Measurements from ENCODE around the gene CHPF.
A peak's percentile ranks its signal among the peaks of the same experiment; 100 is the strongest.

CHPF gene

GRCh38 chr2:219500135-219500534, 43.5 kb downstream of the CHPF start:
- DNase-seq, result no peak
- TF ChIP-seq CTCF (IDR thresholded peaks at IDR 0.05), result no peak
- Histone ChIP-seq H3K27me3 (no peaks in the 10 kb centered on the region), H3K27ac (no peak overlapping the region), H3K36me3 (peaks cover 23 to 38% (median 36%) of the 10 kb centered on the region in 3 donors), H3K9me3 (no peaks in the 10 kb centered on the region), H3K4me3 (no peak overlapping the region), H3K4me1 (peaks cover 0 to 40% (median 37%) of the 10 kb centered on the region in 4 donors)
- intact Hi-C loops (cut with DNase I; ENCODE audit: low total_unique reads), result loop anchor here (5.0 kb wide), 1 partner anchor 37 kb away; no protein-coding TSS in a partner anchor

- Histone ChIP-seq H3K36me3 (peaks cover 17 to 33% (median 30%) of the 10 kb centered on the region in 3 donors), H3K4me1 (peaks cover 0 to 46% (median 40%) of the 10 kb centered on the region in 4 donors), H3K27me3 (no peaks in the 10 kb centered on the region), H3K27ac (peak overlapping the region; percentile 96 to 99), H3K4me3 (peak overlapping the region; percentile 69 to 73), H3K9me3 (no peaks in the 10 kb centered on the region)
- DNase-seq, result no peak
- intact Hi-C loops (cut with DNase I; ENCODE audit: low total_unique reads), result no loop called here
- no peak for TF ChIP-seq CTCF (IDR thresholded peaks at IDR 0.05)
Observed at GRCh38 chr2:219499555-219499954, 44.1 kb downstream of the CHPF start.

GRCh38 chr2:219499058-219499307, 44.6 kb downstream of the CHPF start:
- Histone ChIP-seq H3K27me3 (no peaks in the 10 kb centered on the region), H3K36me3 (peaks cover 12 to 27% (median 24%) of the 10 kb centered on the region in 3 donors), H3K4me3 (peak overlapping the region; percentile 69 to 73), H3K27ac (peak overlapping the region; percentile 96 to 99), H3K9me3 (no peaks in the 10 kb centered on the region), H3K4me1 (peaks cover 0 to 46% (median 41%) of the 10 kb centered on the region in 4 donors)
- intact Hi-C loops (cut with DNase I; ENCODE audit: low total_unique reads), result no loop called here
- no peak for DNase-seq
- TF ChIP-seq CTCF (IDR thresholded peaks at IDR 0.05), result no peak

GRCh38 chr2:219498280-219499057, 45.1 kb downstream of the CHPF start, which contains the start of gene GMPPA:
TSS of gene GMPPA (plus strand) at chr2:219498891. CDS start at chr2:219499976, 1,085 bp downstream.
- DNase-seq, result peak; percentile 98 to 99
- intact Hi-C loops (cut with DNase I; ENCODE audit: low total_unique reads), result no loop called here
- Histone ChIP-seq H3K27me3 (no peaks in the 10 kb centered on the region), H3K4me1 (peaks cover 0 to 46% (median 41%) of the 10 kb centered on the region in 4 donors), H3K4me3 (peak within 1 kb of the TSS; percentile 69 to 73), H3K27ac (peak within 1 kb of the TSS; percentile 96 to 99), H3K36me3 (peaks cover 9 to 24% (median 19%) of the 10 kb centered on the region in 3 donors), H3K9me3 (no peaks in the 10 kb centered on the region)
- TF ChIP-seq CTCF (IDR thresholded peaks at IDR 0.05), result peak; percentile 12 to 27

GRCh38 chr2:219497495-219498279, 45.9 kb downstream of the CHPF start:
- Histone ChIP-seq H3K4me3 (peak overlapping the region; percentile 69 to 73), H3K27me3 (no peaks in the 10 kb centered on the region), H3K4me1 (peaks cover 0 to 46% (median 41%) of the 10 kb centered on the region in 4 donors), H3K9me3 (no peaks in the 10 kb centered on the region), H3K27ac (peak overlapping the region; percentile 96 to 99), H3K36me3 (peaks cover 7 to 24% (median 18%) of the 10 kb centered on the region in 3 donors)
- peak; percentile 95 to 98 for DNase-seq
- intact Hi-C loops (cut with DNase I; ENCODE audit: low total_unique reads), result no loop called here
- no peak for TF ChIP-seq CTCF (IDR thresholded peaks at IDR 0.05)

Measured in tibial artery (tissue), 4 donors.